ENCODE results near the gene WNT2. TPM values are rescaled to one million over a fixed set of nuclear protein-coding genes. Genes with fewer than 3 reads are reported as not detected.

WNT2 gene
- total RNA-seq, result 0.86 TPM

GRCh38 chr7:117322741-117323304 is at the start of gene WNT2:
Gene WNT2 (minus strand): TSS chr7:117323058. CDS start chr7:117322989, 69 bp downstream.
- DNase-seq (ENCODE audit: low spot score), result no peak
- peak; percentile 21 for ATAC-seq

- no peak for DNase-seq (ENCODE audit: low spot score)
- ATAC-seq, result no peak
Observed at GRCh38 chr7:117372073-117372472, 49.2 kb upstream of the WNT2 start.

- no peak for ATAC-seq
- no peak for DNase-seq (ENCODE audit: low spot score)
Observed at GRCh38 chr7:117364339-117365080, 41.7 kb upstream of the WNT2 start.

- no peak for DNase-seq (ENCODE audit: low spot score)
- no peak for ATAC-seq
Observed at GRCh38 chr7:117362294-117362888, 39.5 kb upstream of the WNT2 start.

- ATAC-seq, result no peak
- DNase-seq (ENCODE audit: low spot score), result no peak
Observed at GRCh38 chr7:117350027-117350426, 27.2 kb upstream of the WNT2 start.

- DNase-seq (ENCODE audit: low spot score) (no peak), ATAC-seq (no peak)
Observed at GRCh38 chr7:117349570-117349969, 26.7 kb upstream of the WNT2 start.

- ATAC-seq (no peak), DNase-seq (ENCODE audit: low spot score) (no peak)
Observed at GRCh38 chr7:117347962-117348672, 25.3 kb upstream of the WNT2 start.

- DNase-seq (ENCODE audit: low spot score) (no peak), ATAC-seq (no peak)
Observed at GRCh38 chr7:117347480-117347879, 24.6 kb upstream of the WNT2 start.

- ATAC-seq (no peak), DNase-seq (ENCODE audit: low spot score) (no peak)
Observed at GRCh38 chr7:117346161-117346560, 23.3 kb upstream of the WNT2 start.

GRCh38 chr7:117338020-117338419 is 15.2 kb upstream of the WNT2 start:
- no peak for ATAC-seq

GRCh38 chr7:117333168-117333567 is 10.3 kb upstream of the WNT2 start:
- ATAC-seq (no peak), DNase-seq (ENCODE audit: low spot score) (no peak)

More at GRCh38 chr7:117338020-117338419, 15.2 kb upstream of the WNT2 start:
- no peak for DNase-seq (ENCODE audit: low spot score)

- ATAC-seq, result no peak
- no peak for DNase-seq (ENCODE audit: low spot score)
Observed at GRCh38 chr7:117332031-117332430, 9.2 kb upstream of the WNT2 start.

- no peak for DNase-seq (ENCODE audit: low spot score)
- no peak for ATAC-seq
Observed at GRCh38 chr7:117325836-117326235, 3.0 kb upstream of the WNT2 start.

- DNase-seq (ENCODE audit: low spot score) (no peak), ATAC-seq (no peak)
Observed at GRCh38 chr7:117324960-117325359, 2.1 kb upstream of the WNT2 start.

- ATAC-seq (peak; percentile 82), DNase-seq (ENCODE audit: low spot score) (peak; percentile 46)
Observed at GRCh38 chr7:117323851-117324711, 1.2 kb upstream of the WNT2 start.

GRCh38 chr7:117323305-117323850 is 520 bp upstream of the WNT2 start:
- peak; percentile 21 for ATAC-seq
- no peak for DNase-seq (ENCODE audit: low spot score)

- ATAC-seq (no peak), DNase-seq (ENCODE audit: low spot score) (no peak)
Observed at GRCh38 chr7:117320523-117320922, 2.3 kb downstream of the WNT2 start.

- no peak for ATAC-seq
Observed at GRCh38 chr7:117319181-117319580, 3.7 kb downstream of the WNT2 start.

GRCh38 chr7:117313582-117313981 is 9.3 kb downstream of the WNT2 start:
- DNase-seq (ENCODE audit: low spot score) (no peak), ATAC-seq (no peak)

More at GRCh38 chr7:117319181-117319580, 3.7 kb downstream of the WNT2 start:
- DNase-seq (ENCODE audit: low spot score), result no peak
